T1000 (cell line): ENCODE results near the gene IFITM10.

Experiments
- DNase-seq: peaks from one replicate; lab custom pipeline; 2025; ENCODE audit warnings: mixed read lengths; lab: John Stamatoyannopoulos, UW

The IFITM10 gene

DNA sequence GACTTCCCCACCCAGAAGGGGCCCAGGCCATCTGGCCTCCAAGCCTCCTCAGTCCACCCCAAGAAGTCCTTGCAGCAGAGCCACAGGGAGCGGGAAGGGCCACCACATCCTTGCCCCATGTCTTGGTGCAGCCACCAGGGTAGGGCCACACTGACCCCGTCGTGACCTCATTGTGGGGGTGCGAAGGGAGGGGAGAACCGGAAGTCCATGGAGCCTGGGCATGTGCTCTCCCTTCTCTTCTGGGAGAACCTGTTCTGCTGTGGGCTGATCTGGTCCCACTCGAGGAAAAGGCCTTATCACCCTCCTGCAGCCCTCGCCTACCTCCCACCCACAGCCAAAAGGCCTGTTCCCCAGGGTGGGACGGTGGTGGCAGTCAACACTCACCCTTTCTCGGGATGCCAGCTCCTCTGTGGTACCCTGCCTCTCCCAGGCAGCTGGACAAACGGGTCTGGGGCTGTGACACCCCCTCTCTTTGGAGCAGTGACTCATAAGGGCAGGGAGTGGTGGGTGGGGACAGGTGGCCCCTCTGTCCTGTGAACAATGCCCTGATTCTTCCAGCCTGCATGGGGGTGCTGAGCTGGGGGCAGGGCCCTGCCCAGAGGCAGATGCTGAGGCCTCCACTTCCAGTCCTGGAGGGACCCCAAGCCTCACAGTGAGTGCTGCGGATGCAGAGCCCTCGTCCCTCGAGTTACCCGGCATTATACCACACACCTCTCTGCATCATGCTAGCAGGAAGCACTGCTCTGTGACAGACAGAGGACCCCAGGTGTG lies 27.9 kb upstream of the IFITM10 start:
- DNase-seq: no peak

DNA sequence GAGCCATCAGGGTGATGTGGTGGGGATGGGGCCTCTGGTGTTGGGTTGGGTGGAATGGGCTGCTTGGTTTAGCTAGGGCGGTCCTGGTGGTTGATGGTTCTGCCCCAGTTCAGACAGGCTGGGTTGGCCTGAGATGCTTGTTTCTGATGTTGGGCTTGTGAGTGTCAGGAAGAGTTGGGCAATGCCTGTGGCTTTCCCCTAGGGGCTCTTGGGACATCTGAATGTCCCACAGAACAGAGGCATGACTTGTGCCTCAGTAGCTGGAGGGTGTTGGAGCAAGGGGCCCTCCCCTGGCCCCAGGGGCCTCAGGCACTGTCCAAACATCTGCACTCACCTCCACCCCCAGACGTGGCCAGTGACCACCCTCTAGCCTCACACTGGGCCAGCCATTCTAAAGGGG lies 27.3 kb upstream of the IFITM10 start:
- DNase-seq: no peak

DNA sequence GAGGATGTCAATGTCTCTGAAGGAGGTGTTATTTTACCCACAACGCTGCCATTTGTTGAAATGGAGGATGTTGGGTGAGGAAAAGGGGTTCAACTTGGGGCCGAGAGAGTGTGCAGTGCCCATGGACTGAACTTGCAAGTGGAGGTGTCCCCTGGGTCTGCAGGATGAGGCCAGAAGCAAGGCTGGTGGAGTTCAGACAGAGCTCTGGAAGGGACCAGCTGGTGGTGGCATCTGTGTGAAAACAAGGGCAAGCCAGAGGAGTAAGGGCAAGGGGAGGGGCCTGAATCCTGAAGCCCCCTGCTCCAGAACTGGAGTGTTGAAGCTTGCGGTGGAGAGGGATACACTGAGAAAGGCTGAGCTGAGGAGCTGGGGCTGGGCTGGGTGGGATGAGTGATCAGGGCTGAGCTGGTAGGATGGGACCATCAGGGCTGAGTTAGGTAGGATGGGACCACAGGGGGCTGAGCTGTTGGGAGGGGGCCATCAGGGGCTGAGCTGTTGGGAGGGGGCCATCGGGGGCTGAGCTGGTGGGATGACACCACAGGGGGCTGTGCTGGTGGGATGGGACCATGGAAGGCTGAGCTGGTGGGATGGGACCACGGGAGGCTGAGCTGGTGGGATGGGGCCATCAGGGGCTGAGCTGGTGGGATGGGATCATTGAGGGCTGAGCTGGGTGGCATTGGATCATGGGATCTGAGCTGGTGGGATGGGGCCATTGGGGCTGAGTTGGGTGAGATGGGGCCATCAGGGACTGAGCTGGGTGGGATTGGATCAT lies 26.7 kb upstream of the IFITM10 start:
- DNase-seq: no peak

DNA sequence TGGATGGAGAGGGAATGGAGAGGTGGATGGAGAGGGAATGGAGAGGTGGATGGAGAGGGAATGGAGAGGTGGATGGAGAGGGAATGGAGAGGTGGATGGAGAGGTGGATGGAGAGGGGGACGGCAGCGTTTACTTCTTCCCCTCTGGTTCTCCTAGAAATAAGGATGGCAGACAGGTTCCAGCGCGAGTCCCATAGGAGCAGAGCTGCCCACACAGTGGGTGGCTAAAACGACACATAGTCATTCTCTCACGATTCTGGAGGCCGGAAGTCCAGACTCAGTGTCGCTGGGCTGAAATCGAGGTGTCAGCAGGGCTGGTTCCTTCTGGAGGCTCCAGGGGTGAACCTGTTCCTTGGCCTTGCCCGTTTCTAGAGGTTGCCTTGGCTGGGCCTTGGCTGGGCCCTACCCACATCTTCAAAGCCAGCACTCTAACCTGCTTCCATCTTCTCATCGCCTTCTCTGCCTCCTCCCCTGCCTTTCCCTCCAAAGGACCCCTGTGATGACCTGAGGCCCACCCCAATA lies 26.0 kb upstream of the IFITM10 start:
- DNase-seq: no peak

DNA sequence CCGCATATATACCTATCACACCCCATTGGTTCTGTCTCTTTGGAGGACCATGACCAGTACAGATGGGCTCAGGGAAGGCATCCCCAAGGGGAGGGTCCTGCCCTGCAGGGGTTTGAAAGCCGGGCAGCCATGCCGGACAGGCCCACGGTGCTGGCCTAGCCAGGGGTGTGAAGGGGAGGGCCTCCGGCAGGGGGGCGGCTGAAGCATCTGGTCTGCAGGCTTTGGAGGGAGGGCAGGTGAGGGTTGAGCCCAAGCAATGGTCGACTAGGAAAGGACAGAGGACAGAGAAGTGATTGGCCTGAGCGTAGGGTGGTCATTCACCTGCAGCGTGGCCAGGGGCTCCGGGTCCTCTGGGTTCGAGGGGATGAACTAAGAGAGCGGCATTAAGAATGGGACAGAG lies 24.5 kb upstream of the IFITM10 start:
- DNase-seq: no peak

DNA sequence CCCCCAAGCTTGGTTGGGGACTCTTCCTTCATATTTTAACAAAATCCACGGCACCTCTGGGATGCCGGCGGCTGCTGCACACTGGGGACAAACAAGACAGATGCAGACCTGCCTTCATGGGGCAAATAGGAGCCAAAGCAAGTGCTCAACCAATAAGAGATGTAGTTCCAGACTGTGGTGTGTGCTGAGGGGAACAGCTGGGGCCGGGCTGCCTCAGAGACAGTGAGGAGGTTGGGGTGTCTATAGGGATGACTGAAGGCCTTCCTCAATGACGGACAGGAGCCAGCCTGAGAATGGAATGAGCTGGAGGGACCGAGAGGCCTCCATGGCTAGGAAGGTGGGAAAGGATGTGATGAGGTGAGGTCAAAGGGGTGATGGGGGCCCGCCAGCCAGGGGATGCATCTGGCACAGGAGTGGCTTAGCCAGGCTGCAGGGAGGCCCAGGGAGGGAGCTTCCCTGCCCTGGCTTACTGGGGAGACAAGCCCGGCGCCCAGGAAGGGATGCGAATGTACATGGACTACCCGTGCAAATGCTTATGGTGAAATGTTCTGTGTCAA lies 23.7 kb upstream of the IFITM10 start:
- no peak for DNase-seq

DNA sequence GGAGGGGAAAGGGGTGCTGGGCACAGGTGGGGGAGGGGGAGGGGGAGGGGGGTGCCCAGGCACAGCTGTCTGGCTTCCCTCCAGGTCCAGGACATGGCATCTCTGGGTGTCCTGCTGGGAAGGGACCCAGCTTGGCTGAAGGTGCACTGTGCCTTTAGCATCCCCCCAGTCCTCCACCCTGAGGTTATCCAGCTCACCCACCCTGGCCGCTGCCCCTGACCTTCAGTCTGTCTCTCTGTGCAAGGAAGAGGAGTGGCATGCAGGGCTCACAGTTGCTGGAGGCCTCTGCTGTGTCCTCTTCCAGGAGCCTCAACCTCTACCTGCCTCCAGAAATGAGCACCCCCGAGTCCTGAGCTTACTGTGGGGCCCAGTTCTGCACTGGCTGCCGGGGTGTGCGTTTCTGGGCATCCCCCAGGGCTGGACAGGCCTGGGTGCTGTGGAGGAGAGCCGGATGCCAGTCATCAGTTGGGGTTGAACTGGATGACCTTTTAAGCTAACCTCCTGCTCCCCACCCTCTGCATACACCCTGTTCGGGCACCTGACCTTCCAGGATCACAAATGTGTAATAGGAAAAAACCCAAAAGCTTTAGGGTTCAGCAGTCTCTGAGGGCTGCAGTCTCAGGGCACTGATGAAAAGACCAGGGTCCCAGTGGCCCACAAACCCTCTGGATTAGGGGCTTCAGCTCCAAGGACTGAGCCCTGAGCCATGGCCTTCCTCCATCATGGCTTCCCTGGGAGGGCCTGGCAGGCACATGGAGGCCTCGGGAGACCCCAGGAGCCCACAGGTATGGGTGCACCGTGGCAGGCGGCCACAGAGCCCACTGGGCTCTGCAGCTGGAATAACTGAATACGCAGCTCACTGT lies 23.0 kb upstream of the IFITM10 start:
- no peak for DNase-seq

DNA sequence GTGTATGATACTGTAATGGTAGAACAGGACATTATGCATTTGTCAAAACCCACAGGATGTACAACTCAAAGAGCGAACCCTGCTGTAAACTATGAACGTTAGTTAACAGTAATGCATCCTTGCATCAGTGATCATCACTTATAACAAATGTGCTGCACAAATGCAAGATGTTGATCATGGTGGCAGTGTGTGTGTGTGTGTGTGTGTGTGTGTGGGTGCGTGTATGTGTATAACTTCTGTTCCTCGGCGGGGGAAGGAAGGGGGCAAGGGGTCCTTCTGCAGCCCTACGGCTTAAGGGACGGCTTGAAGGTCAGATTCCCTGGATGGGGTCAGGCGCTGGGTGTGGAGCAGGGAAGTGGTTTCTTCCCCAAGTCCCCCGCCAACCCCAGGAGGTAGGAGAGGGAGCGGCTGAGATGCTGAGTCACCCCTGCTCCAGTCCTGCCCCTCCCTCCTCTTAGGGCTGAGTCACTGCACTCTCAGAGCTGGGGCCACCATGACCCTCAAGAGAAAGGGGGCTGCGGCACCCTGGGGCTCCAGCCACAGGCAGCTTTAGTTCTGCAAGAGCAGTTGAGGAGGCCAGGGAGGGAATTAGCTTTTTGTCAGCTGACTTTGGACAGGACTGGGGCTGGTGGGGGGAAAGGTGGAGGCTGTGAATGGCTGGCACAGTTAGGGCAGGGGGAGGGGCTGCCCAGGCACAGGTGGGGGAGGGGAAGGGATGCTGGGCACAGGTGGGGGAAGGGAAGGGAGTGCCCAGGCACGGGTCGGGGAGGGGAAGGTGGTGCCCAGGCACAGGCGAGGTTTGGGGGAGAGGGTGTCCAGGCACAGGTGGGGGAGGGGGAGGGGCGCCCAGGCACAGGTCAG lies 22.1 kb upstream of the IFITM10 start:
- DNase-seq: peak; percentile 81

DNA sequence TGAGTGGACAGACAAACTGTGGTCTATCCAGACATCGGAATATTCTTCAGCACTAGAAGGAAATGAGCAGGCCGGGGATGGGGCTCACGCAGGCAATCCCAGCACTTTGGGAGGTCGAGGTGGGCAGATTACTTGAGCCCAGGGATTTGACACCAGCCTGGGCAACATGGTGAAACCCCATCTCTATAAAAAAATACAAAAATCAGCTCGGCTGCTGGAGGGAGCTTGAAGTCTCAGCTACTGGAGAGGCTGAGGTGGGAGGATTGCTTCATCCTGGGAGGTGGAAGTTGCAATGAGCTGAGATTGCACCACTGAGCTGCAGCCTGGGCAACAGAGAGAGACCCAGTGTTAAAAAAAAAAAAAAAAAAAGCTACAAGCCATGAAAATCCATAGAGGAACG lies 21.3 kb upstream of the IFITM10 start:
- DNase-seq: no peak

DNA sequence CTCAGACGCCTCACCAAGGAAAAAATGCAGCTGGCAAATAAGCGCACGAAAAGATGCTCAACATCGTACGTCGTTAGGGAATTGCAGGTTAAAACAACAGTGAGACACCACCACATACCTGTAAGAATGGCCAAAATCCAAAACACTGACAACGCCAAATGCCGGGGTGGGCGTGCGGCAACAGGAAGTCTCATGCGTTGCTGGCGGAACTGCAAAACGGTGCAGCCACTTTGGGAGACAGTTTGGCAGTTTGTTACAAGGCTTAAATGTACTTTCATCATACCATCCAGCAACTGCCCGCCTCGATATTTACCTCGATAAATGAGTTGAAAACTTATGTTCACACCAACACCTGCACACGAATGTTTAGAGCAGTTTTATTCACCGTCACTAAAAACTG lies 20.9 kb upstream of the IFITM10 start:
- no peak for DNase-seq

DNA sequence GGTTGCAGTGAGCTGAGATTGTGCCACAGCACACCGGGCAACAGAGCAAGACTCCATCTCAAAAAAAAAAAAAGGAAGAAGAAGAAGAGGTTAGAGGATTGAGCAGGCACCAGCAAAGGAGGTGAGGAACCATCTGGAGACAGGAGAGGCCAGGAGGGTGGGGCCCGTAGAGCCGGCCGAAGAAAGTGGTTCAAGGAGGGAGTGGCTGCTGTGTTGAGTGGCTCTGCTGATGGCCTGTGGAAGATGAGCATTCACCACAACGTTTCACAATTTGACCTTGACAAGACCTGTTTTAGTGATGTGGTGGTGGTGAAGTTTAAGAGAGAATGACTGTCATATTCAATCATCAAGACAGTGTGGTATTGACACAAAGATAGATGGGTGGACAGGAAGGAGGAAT lies 20.1 kb upstream of the IFITM10 start:
- no peak for DNase-seq

DNA sequence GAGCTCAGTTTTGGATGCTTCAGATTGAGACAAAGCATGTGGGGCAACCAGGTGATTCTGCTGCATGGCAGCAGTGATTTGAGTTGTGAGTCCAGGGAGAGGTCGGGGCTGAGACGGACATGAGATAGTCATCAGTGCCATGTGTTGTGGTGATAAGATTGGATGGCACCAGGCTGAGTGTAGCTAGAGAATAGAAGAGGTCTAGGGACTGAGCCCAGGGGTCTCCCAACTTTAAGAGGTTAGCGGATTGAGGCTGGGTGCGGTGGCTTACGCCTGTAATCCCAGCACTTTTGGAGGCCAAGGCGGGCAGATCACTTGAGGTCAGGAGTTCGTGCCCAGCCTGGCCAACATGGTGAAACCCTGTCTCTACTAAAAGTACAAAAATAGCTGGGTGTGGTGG lies 19.7 kb upstream of the IFITM10 start:
- no peak for DNase-seq

DNA sequence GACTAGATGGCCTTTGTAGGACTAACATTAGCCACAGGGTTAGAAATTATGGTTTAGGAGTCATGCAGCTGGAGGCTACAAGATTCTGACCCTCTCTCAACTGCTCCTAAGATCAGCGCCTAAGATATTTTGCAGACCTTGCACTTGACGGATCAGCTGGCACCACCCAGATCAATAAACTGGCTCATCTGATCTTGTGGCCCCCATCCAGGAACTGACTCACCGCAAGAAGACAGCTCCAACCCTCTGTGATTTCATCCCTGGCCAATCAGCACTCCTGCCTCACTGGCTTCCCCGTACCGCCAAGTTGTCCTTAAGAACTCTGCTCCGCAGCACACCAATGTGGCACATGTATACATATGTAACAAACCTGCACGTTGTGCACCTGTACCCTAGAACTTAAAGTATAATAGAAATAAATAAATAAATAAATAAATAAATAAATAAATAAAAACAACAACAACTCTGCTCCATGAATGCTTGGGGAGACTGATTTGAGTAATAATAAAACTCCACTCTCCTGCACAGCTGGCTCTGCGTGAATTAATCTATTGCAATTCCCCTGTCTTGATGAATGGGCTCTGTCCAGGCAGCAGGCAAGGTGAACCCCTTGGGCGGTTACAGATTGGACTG lies 19.0 kb upstream of the IFITM10 start:
- DNase-seq: peak; percentile 55

DNA sequence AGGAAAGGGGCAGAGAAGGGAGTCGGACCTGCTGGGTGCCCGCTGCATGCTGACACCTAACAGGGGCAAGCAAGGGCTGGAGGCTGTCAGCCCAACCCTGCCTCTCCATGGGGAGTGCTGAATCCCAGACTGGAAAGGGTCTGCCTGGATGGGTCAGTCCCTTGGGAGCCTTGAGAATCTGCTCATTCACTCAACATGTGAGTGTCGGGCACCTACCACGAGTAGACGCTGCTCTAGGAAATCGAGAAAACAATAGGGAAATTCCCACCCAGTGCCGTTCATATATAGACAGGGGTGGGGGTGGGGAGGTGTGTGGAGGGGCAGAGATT lies 17.7 kb upstream of the IFITM10 start:
- DNase-seq: no peak

DNA sequence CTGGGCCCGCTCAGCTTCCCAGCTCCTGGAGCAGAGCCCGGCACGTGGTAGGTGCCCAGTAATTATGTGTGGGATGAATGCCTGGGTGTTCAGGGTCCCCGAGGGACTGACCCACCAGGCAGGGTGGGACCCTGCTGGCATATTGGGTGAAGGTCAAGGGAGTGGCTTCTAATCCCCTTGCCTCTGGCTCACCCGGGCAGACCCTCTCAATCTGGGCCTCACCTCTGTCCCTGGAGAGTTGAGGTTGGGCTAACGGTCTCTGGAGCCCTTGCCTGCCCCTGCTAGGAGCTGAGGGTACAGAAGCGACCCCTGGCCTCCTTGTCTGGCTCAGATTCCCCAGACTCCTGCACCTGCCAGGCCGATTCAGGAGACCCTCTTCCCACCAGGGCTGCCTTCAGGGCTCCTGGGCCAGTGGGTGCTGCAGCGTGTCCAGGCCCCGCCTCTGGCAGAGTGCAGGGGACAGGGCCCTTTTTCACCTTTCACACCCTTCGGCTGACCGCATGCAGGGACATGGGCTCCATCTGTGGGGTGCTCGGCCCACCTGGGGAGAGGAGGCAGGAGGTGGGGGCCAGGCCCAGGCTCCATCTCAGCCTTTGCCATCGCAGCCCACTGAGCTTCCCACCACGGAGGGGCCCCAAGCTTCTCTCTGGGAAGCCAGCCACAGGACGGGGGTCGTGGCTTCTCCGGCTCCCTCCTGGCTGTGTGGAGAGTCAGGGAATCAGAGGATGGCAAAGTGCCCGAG lies 17.2 kb upstream of the IFITM10 start:
- DNase-seq: no peak

DNA sequence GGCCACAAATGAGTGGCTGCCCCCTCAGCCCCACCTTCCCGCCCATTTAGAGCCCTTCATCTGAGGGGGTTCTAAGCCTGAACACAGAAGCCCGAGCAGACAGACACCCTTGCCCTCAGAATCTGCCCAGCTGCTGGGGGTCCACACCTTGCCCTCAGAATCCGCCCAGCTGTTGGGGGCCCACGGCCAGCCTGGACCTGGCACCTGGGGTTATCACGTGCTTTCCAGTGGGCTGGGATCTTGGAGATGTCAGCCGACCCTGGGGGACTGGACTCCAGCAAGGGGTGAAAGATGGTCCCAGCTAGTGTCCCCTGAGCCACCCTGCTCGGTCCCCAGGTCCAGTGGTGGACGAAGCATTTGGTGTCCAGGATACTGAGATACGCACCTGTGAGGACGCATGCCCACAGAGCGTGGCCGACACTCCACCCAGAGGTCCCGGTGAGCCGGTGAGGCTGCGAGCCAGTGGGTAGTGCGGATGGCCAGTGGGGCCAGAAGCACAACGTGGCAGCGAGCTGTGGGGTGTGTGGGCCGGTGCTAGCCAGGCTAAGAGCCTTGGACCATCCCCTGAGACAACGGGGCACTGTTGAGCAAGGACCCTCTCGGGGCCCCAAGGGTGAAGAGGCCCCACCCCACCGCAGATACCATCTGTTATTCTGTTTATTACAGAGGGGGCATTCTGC lies 16.5 kb upstream of the IFITM10 start:
- no peak for DNase-seq

DNA sequence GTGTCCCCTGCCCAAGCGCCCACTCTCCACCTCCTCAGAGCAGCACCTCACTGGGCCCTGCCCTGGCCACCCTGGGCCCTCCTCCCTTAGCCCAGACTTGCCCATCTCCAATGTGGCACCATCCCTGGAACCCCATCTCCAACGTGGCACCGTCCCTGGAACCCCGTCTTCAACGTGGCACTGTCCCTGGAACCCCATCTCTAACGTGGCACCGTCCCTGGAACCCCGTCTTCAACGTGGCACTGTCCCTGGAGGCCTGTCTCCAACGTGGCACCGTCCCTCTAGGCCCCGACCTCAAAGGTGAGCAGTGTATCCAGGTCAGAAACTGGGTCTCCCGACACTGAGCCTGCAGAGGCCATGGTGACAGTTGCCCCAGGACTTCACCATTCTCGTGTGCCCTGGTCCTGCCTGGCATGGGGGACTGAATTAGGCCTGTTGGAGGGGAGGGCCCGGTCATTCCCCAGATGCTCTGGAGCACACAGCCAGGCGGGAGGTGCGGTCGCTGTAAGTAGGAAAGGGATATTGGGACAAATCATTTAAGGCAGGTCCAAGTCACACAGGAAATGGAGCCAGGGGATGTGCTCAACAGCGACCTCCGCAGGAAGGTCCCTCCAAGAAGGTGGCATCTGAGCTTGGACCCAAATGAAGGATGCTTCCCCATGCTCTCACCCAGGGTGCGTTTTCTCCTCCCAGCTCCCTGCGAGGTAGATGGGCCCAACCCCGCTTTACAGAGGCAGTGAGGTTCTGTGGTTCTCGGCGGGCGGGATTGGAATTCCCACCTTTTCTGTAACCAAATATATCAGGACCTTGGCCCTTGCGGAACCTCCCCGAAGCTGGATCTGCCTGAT lies 15.7 kb upstream of the IFITM10 start:
- DNase-seq: no peak
